Gastroesophageal sphincter (tissue), 3 donors: Measurements from ENCODE around the gene ODC1.

Experiments used
- POLR2A ChIP-seq, 2 donors: fragments of 450-650 bp; IDR thresholded peaks; one replicate each; pipeline ENCODE4 v1.6.1; 2017; ENCODE audit warnings: antibody characterized with exemption in 2 of 2, mild to moderate bottlenecking in 2 of 2, moderate library complexity in 1 of 2
- POLR2AphosphoS5 ChIP-seq: sonication (generic); formaldehyde crosslinking; IDR thresholded peaks from one replicate; pipeline ENCODE4 v1.6.1; 2017; ENCODE audit warnings: antibody characterized with exemption
- TF ChIP-seq, protein P1 (sequence below), 4 experiments: fragments of 200-600 bp in 2 of 4; fragments of 450-650 bp in 2 of 4; sonication (generic) in 1 of 4; IDR thresholded peaks; one replicate each; pipeline ENCODE4 v1.5.1; 2017 to 2019; ENCODE audit warnings: antibody characterized with exemption in 4 of 4, mild to moderate bottlenecking in 2 of 4, moderate library complexity in 2 of 4

DNA sequence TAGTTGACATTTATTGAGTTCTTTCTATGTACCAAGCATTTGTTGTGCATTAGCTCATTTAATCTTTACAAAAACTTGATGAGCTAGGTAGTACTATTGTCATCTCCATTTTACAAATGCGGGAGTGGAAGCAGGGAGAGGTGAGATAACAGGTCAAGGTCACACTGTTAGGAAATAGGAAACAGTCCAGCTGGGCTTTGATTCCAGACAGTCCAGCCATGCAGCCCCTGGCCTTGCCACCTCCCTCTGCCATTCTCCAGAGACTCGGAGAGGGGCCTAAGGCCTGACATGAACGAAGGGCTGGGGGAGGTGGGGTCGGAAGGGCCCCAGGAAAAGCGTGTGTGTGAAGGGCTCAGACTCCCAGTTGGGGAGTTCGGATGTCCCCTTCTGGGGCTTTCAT lies 55.6 kb downstream of the ODC1 start:
- TF ChIP-seq, protein P1, sequence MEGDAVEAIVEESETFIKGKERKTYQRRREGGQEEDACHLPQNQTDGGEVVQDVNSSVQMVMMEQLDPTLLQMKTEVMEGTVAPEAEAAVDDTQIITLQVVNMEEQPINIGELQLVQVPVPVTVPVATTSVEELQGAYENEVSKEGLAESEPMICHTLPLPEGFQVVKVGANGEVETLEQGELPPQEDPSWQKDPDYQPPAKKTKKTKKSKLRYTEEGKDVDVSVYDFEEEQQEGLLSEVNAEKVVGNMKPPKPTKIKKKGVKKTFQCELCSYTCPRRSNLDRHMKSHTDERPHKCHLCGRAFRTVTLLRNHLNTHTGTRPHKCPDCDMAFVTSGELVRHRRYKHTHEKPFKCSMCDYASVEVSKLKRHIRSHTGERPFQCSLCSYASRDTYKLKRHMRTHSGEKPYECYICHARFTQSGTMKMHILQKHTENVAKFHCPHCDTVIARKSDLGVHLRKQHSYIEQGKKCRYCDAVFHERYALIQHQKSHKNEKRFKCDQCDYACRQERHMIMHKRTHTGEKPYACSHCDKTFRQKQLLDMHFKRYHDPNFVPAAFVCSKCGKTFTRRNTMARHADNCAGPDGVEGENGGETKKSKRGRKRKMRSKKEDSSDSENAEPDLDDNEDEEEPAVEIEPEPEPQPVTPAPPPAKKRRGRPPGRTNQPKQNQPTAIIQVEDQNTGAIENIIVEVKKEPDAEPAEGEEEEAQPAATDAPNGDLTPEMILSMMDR (IDR thresholded peaks at IDR 0.05) = no peak
- no peak for TF ChIP-seq POLR2A (IDR thresholded peaks at IDR 0.05)
- TF ChIP-seq POLR2AphosphoS5 = no peak
